Activated CD8-positive, alpha-beta T cell treated with anti-CD3 and anti-CD28 coated beads for 36 hours (primary cell): ENCODE results near the gene ASF1B. TPM values are rescaled to one million over a fixed set of nuclear protein-coding genes. Genes with fewer than 3 reads are reported as not detected.

Experiments used
- ATAC-seq: fragments of 200-7000 bp; cut with Tn5 transposase; one replicate; pipeline ENCODE4 v1.10.0; 2021; ENCODE audit warnings: mild to moderate bottlenecking, moderate library complexity
- CTCF ChIA-PET: fragments of 350-600 bp; sonication (Branson Sonifier 250); formaldehyde crosslinking; loops from one replicate; lab custom pipeline; 2021; ENCODE audit warnings: antibody characterized with exemption; lab: Charles Lee
- POLR2A ChIA-PET: fragments of 350-600 bp; sonication (Branson Sonifier 250); formaldehyde crosslinking; loops from one replicate; lab custom pipeline; 2021; ENCODE audit warnings: antibody characterized with exemption; lab: Charles Lee
- DNase-seq: peaks from one replicate; pipeline ENCODE4 v3.0.0-alpha.2; 2020
- H3K27ac Mint-ChIP-seq: one replicate; pipeline ENCODE4 v1.8.0; 2021; ENCODE audit warnings: mild to moderate bottlenecking, mixed read lengths
- H3K27me3 Mint-ChIP-seq: one replicate; pipeline ENCODE4 v1.8.0; 2021; ENCODE audit warnings: mixed read lengths
- H3K36me3 Mint-ChIP-seq: one replicate; pipeline ENCODE4 v1.8.0; 2021; ENCODE audit warnings: low read depth, mixed read lengths
- H3K4me1 Mint-ChIP-seq: one replicate; pipeline ENCODE4 v1.8.0; 2021; ENCODE audit warnings: low read depth, mixed read lengths
- H3K4me3 Mint-ChIP-seq: one replicate; pipeline ENCODE4 v1.8.0; 2021; ENCODE audit warnings: mild to moderate bottlenecking, moderate library complexity, mixed read lengths
- H3K9me3 Mint-ChIP-seq: one replicate; pipeline ENCODE4 v1.8.0; 2021; ENCODE audit warnings: mixed read lengths
- CTCF ChIP-seq: fragments of 200-600 bp; IDR thresholded peaks from one replicate; pipeline ENCODE4 v1.8.0; 2022; ENCODE audit warnings: antibody characterized with exemption, mild to moderate bottlenecking
- intact Hi-C: fragments of 100-400 bp; cut with micrococcal nuclease; formaldehyde crosslinking; loops from one replicate; pipeline ENCODE4 v1.10.0; 2022
- total RNA-seq, 2 experiments: library from RNA; stranded (reverse); gene quantifications; one replicate each; pipeline ENCODE4 v1.2.3, GENCODE V29; 2021

ASF1B gene
- total RNA-seq, 2 experiments from 2014 or later: 53.5 to 55.3 TPM

- DNase-seq: no peak
- no peak for ATAC-seq
- H3K27ac Mint-ChIP-seq: no peak overlapping the region
- peaks cover 9% of the 10 kb centered on the region for H3K36me3 Mint-ChIP-seq
- intact Hi-C loops: no loop called here
- ChIA-PET POLR2A (no interaction called here), CTCF (interaction anchor here (0.6 to 2.3 kb wide), 5 partner anchors 11 to 263 kb away, joined by 3 to 9 read pairs (median 3); no protein-coding TSS in a partner anchor)
- no peak for TF ChIP-seq CTCF
- H3K4me3 Mint-ChIP-seq: no peak overlapping the region
- no peaks in the 10 kb centered on the region for H3K27me3 Mint-ChIP-seq
- H3K9me3 Mint-ChIP-seq: no peaks in the 10 kb centered on the region
- peaks cover 44% of the 10 kb centered on the region for H3K4me1 Mint-ChIP-seq
These were observed 6.1 kb upstream of the ASF1B start for GRCh38 chr19:14142262-14143190.

- ATAC-seq (no peak), DNase-seq (peak; percentile 58)
- CTCF ChIA-PET: interaction anchor here (1.2 to 2.3 kb wide), 3 partner anchors 26 to 261 kb away, joined by 3 to 9 read pairs (median 3); no protein-coding TSS in a partner anchor
- Mint-ChIP-seq H3K27me3 (no peaks in the 10 kb centered on the region), H3K27ac (no peak overlapping the region), H3K4me1 (peaks cover 39% of the 10 kb centered on the region), H3K9me3 (no peaks in the 10 kb centered on the region), H3K4me3 (no peak overlapping the region), H3K36me3 (peaks cover 9% of the 10 kb centered on the region)
- intact Hi-C loops: no loop called here
- TF ChIP-seq CTCF: no peak
- POLR2A ChIA-PET: interaction anchor here (1.7 kb wide), 1 partner anchor 9 kb away, joined by 4 read pairs; no protein-coding TSS in a partner anchor
These were observed 4.7 kb upstream of the ASF1B start for GRCh38 chr19:14141041-14141440.

- H3K36me3 Mint-ChIP-seq: peaks cover 10% of the 10 kb centered on the region
- DNase-seq: no peak
- no peak for TF ChIP-seq CTCF
- H3K4me3 Mint-ChIP-seq: no peak overlapping the region
- no peaks in the 10 kb centered on the region for H3K9me3 Mint-ChIP-seq
- no peak for ATAC-seq
- POLR2A ChIA-PET: interaction anchor here (1.1 to 1.7 kb wide), 3 partner anchors 11 to 25 kb away, joined by 3 to 6 read pairs (median 4); no protein-coding TSS in a partner anchor
- H3K27ac Mint-ChIP-seq: no peak overlapping the region
- intact Hi-C loops: no loop called here
- no peaks in the 10 kb centered on the region for H3K27me3 Mint-ChIP-seq
- CTCF ChIA-PET: interaction anchor here (1.0 to 1.5 kb wide), 2 partner anchors 60 to 208 kb away, joined by 4 to 6 read pairs; no protein-coding TSS in a partner anchor
- H3K4me1 Mint-ChIP-seq: peaks cover 36% of the 10 kb centered on the region
These were observed 3.6 kb upstream of the ASF1B start for GRCh38 chr19:14139944-14140343.

GRCh38 chr19:14138576-14139265 is 2.3 kb upstream of the ASF1B start:
- Mint-ChIP-seq H3K36me3 (peaks cover 13% of the 10 kb centered on the region), H3K27ac (peak overlapping the region; percentile 60), H3K4me3 (peak overlapping the region; percentile 56), H3K4me1 (peaks cover 43% of the 10 kb centered on the region), H3K9me3 (no peaks in the 10 kb centered on the region), H3K27me3 (no peaks in the 10 kb centered on the region)
- POLR2A ChIA-PET: interaction anchor here (0.6 to 1.6 kb wide), 6 partner anchors 10 to 962 kb away, joined by 3 to 6 read pairs (median 3); no protein-coding TSS in a partner anchor
- CTCF ChIA-PET: interaction anchor here (0.7 to 3.0 kb wide), 5 partner anchors 8 to 342 kb away, joined by 3 to 39 read pairs (median 9); no protein-coding TSS in a partner anchor
- intact Hi-C loops: no loop called here
- no peak for TF ChIP-seq CTCF
- DNase-seq (no peak), ATAC-seq (no peak)
